Panc1 (cell line): ENCODE measurements around the gene TMEM132C.

ENCODE experiments used
- POLR2AphosphoS5 ChIP-seq: IDR thresholded peaks from 2 replicates; pipeline ENCODE4 v1.6.1; 2012; ENCODE audit warnings: mild to moderate bottlenecking, low read depth, low read length, moderate library complexity
- TF ChIP-seq, protein P1 (sequence below): fragments of 450-650 bp; IDR thresholded peaks from 2 replicates; pipeline ENCODE4 v1.5.1; 2017; ENCODE audit warnings: mild to moderate bottlenecking
- TF ChIP-seq, protein P2 (sequence below), 2 experiments: IDR thresholded peaks; 2 replicates each; pipeline ENCODE4 v1.6.1; 2011 to 2012; ENCODE audit warnings: low read depth in 2 of 2, control low read depth in 1 of 2, low read length in 1 of 2, mild to moderate bottlenecking in 1 of 2, moderate library complexity in 1 of 2; ENCODE audit not compliant: insufficient read depth in 1 of 2

DNA sequence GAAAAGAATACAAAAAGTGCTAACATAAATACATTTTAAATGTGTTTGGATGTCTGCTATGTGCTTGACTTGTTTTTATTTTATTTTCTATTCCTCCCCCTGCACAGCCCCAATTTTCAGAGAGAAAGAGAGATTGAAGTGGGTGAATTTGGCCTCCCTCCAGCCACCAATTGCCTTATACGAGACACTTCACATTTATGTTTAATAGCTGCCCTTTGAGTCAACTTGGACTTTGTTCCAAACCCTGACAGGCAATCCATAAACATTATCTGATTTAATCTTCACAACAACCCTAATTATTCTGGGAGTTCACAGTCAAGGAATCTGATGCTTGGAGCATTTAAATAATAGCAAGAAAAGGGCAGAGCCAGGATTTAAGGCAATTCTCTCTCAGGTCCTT is 395.1 kb downstream of the TMEM132C start:
- TF ChIP-seq, protein P1, sequence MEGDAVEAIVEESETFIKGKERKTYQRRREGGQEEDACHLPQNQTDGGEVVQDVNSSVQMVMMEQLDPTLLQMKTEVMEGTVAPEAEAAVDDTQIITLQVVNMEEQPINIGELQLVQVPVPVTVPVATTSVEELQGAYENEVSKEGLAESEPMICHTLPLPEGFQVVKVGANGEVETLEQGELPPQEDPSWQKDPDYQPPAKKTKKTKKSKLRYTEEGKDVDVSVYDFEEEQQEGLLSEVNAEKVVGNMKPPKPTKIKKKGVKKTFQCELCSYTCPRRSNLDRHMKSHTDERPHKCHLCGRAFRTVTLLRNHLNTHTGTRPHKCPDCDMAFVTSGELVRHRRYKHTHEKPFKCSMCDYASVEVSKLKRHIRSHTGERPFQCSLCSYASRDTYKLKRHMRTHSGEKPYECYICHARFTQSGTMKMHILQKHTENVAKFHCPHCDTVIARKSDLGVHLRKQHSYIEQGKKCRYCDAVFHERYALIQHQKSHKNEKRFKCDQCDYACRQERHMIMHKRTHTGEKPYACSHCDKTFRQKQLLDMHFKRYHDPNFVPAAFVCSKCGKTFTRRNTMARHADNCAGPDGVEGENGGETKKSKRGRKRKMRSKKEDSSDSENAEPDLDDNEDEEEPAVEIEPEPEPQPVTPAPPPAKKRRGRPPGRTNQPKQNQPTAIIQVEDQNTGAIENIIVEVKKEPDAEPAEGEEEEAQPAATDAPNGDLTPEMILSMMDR = no peak
- TF ChIP-seq, protein P2, sequence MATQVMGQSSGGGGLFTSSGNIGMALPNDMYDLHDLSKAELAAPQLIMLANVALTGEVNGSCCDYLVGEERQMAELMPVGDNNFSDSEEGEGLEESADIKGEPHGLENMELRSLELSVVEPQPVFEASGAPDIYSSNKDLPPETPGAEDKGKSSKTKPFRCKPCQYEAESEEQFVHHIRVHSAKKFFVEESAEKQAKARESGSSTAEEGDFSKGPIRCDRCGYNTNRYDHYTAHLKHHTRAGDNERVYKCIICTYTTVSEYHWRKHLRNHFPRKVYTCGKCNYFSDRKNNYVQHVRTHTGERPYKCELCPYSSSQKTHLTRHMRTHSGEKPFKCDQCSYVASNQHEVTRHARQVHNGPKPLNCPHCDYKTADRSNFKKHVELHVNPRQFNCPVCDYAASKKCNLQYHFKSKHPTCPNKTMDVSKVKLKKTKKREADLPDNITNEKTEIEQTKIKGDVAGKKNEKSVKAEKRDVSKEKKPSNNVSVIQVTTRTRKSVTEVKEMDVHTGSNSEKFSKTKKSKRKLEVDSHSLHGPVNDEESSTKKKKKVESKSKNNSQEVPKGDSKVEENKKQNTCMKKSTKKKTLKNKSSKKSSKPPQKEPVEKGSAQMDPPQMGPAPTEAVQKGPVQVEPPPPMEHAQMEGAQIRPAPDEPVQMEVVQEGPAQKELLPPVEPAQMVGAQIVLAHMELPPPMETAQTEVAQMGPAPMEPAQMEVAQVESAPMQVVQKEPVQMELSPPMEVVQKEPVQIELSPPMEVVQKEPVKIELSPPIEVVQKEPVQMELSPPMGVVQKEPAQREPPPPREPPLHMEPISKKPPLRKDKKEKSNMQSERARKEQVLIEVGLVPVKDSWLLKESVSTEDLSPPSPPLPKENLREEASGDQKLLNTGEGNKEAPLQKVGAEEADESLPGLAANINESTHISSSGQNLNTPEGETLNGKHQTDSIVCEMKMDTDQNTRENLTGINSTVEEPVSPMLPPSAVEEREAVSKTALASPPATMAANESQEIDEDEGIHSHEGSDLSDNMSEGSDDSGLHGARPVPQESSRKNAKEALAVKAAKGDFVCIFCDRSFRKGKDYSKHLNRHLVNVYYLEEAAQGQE (IDR thresholded peaks at IDR 0.05; ENCODE audit: insufficient read depth in 1 of 2, low read depth in 2 of 2, low read length in 1 of 2) = no peak
- no peak for TF ChIP-seq POLR2AphosphoS5
